A172 (cell line): ENCODE measurements around the gene BTBD2. TPM values are rescaled to one million over a fixed set of nuclear protein-coding genes. Genes with fewer than 3 reads are reported as not detected.
A peak's percentile ranks its signal among the peaks of the same experiment; 100 is the strongest.

ENCODE experiments used
- DNase-seq: peaks from one replicate; pipeline ENCODE4 v3.0.0-alpha.2; 2015; ENCODE audit warnings: low spot score
- total RNA-seq: library from RNA; depleted of rRNA; stranded (reverse); fragments of >200 nt; shearing (Covaris generic); gene quantifications from 2 replicates; pipeline ENCODE4 v1.2.3, GENCODE V29; 2014

Gene BTBD2
- total RNA-seq, 1 experiment from 2014 or later: 60.4 TPM

DNA sequence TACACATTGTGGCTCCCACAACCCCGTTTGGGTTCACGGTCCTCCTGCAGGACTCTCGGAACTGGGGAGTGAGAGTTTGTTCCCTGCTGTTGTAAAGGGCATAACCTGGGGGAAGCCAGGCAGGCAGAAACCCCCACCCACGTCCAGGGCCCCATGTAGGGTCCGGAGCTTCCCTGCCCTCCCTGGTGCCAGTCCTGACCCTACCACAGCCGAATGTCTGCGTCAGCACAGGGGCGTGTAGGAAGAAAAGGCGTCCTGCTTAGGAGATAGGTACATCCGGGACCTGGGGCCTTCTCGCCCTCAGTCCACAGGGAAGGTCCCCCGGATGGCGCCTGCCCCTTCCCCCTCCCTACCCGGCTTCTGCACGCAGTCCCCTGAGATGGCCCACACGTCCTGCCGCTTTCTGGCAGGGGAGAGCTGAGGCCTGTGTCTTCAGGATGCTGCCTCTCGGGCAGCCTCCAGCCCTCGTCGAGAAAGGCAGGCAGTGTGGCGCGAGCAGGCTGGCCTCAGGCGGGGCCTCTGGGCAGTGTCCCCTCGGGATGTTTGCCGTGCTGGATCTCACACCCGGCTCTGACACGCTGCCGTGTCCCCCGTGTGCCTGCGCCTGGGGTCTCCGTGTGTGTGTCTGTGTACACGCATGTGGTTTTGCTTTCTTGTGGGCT is 55.5 kb downstream of the BTBD2 start:
- DNase-seq: no peak

- no peak for DNase-seq
Observed at GRCh38 chr19:1957562-1958248, 57.8 kb downstream of the BTBD2 start.

GRCh38 chr19:1956868-1957492 is 58.5 kb downstream of the BTBD2 start:
- DNase-seq: no peak

- DNase-seq: no peak
Observed at GRCh38 chr19:1956122-1956494, 59.4 kb downstream of the BTBD2 start.

DNA sequence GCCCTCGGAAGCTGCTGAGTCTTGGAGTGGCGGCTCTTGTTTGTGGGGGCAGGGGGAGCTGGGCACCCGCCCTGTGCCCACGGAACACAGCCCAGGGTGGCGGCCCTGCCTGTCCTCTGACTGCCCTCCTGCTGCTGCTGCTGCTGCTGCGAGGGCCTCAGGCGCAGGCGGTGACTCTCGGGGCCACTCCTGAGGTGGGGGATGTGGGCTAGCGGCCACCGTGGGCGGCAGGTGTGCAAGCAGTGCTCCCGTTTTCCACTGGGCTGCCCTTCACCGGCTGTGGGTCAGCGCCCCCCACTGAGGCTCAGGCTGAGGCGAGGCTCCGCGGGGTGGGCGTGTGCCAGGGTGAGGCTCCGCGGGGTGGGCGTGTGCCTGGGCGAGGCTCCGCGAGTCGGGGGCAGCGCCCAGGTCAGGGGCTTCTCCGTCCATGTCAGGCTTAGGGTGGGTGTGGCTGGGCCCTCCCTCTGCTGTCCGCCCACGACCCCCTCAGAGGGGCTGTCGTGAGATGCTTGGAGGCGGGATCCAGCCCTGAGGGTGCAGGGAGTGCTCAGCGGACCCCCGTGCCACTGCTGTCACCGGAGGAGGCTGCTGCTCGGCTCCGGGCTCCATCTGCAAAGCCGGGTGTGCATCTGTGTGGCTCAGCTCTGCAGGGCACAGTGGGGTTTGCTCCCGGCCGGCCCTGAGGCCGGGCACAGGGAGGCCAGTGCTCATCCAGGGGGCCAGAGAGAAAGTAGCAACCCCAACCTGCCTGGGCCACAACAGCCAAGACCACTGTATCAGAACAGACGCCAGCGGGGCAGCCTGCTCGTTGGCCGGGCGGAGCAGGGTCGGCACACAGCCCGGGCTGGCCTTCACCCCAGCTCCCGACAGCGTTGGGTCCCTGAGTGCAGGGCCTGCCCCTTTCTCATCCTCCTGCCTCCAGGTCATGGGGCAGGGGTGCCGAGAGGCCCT is 60.1 kb downstream of the BTBD2 start:
- DNase-seq: no peak

DNA sequence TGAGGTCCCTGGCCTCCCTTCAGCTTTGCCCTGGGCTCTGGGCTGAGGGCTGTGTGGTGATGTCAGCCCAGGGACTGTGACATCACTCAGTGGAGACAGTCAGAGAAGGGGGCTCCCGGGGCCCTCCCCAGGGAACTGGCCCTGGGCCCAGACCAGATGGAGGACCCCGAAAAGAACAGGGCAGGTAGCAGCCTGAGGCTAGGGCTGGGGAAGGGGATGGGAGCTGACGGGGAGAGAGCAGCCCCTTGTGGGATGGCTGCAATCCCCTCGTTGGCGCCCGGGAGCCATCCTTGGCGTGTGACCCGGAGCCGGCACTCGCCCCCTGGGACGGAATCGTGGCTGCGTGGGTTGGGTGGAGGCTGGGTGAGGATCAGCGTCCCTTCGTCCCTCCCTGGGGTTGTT is 61.0 kb downstream of the BTBD2 start:
- DNase-seq: no peak

GRCh38 chr19:1953441-1954094 is 61.9 kb downstream of the BTBD2 start:
- DNase-seq: no peak

GRCh38 chr19:1953037-1953436 is 62.5 kb downstream of the BTBD2 start:
- no peak for DNase-seq

DNA sequence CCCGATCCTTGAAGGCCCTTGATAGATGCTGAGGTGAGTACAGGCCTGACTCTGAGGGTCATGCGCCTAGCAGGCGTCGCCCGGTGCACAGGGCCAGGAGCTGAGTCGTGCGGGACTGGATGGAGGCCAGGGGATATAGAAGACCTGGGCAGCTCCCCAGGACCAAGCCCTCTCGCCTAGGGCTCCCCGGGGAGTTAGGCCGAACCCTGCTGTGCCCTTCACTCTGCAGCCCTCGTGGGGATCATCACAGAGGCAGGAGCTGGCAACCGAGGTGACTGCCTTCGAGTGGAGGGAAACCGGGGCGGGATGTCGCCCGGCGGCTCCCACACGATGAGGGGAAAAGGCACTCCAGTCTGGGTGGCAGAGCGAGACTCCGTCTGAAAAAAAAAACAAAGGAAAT is 62.9 kb downstream of the BTBD2 start:
- no peak for DNase-seq

DNA sequence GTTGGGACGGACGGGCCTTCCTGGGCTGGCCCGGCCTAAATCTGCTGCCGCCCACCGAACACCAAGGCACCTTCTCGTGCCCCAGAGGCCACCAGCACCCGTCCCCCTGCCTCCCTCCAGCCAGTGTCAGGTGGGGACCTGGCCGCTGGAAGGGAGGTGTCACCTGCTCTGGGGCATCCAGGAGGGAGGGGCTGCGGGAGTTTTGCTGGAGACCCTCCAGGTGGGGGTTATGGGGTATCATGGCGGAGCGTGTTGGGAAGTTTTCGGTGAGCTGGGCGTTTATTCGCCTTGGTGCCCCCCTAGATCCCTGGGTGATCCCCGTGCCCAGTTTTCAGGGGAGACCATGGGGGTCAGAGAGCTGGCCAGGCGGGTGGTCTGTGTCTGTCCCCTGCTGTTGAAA is 64.9 kb downstream of the BTBD2 start:
- no peak for DNase-seq

DNA sequence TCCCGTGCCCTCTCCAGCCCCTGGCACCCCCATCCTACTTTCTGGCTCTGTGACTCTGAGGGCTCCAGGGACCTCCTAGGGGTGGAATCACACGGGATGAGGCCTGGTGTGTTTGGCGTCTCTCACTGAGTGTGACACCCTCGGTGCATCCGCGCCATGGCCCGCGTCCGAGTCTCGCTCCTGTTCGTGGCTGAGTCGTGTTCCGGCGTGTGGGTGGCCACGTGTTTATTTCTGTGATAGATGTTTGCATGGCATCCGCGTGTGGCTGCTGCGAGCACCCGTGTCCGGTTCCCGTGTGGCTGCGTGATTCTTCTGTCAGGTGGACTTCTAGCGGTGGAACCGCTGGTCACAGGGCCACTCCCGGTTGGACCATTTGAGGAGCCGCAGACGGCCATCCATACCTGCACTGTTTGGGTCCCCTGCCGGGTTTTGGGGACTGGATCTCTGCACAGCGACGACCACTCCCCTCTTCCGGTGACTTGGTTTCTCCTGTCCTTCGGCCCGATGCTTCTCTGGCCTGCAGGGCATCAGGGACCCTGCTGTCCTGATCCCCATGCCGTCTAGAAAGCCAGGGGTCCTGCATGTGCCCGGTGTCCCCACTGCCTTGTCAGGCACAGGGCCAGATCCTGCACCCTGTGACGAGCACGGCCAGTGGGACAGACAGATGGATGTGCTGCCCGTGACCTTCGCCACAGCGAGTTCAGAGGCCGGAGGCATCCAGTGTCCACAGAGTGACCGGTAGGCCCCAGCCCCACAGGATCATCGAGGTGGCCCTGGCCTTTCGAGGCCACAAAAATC is 66.0 kb downstream of the BTBD2 start:
- DNase-seq: no peak

DNA sequence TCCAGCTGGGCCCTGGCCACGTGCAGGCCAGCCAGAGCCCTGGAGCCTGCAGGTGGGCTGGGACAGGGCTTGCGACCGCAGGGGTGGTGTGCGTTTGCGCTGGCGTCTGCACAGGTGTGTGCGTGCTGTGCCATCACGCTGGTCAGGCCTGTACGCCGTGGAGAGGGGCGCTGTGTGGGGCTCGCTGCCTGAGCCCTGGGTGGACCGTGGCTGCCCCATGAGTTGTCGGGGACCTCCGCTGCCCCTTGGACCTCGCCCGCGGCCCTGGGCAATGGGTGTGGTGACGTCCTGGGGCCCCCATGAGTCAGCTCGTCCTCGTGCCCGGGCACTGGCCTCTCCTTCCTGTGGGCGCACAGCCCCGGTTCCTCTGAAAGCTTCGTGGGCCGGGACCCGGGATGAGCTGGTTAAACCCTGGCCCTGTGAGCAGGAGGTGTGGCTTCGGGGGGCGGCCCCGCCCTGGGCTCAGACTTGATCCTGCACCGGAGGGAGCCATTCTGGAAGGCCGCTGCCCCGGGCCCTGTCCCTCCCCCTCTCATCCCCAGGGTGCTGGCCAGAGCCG is 67.8 kb downstream of the BTBD2 start:
- peak; percentile 80 for DNase-seq

GRCh38 chr19:1945899-1946298 is 69.6 kb downstream of the BTBD2 start:
- DNase-seq: peak; percentile 38

GRCh38 chr19:1944916-1945561 is 70.5 kb downstream of the BTBD2 start:
- DNase-seq: no peak

DNA sequence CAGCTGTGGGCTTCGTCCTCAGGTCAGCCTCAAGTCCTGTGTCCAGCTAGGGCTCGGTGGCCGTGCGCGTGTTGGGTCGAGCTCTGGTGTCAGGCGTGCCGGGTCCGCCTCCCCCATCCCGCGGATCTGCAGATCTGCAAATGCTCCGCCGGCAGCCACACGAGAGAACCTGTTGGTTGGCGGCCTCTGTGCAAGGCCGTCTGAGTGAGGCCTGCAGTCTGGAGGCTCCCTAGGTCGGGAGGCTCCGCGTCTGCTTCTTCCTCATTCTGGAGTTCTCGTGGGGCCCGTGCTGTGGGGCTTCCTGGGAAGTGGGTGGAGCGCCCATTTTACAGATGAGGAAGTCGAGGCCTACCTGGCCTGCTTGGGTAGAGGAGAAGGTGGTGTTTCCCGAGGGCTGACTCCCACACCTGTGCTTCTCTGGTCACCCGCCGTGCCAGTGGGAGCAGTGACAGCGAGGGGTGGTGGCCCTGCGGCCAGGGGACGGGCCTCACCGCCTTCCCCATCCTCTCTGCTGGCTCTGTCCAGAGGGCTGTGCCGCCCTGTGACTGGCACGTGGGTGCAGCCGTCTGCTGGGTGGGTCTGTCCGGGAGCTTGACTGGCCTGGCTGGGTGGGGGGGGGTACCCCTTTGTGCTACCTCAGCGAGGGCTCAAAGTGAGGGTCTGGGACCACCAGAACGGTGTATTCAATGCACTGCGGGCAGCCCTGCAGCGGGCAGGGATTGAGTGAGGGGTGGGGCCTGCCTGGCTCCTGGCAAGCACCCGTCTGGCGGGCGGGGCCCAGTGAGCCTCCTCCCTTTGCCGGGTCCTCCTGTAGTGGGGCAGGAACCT is 71.2 kb downstream of the BTBD2 start:
- DNase-seq: no peak

- DNase-seq: no peak
Observed at GRCh38 chr19:1943661-1944087, 71.8 kb downstream of the BTBD2 start.

- DNase-seq: no peak
Observed at GRCh38 chr19:1942934-1943555, 72.5 kb downstream of the BTBD2 start.
